HG03108 (cell line): ENCODE measurements around the gene B3GALT2.

Source experiments
- ATAC-seq: cut with Tn5 transposase; IDR thresholded peaks from one replicate; pipeline ENCODE4 v1.9.1; 2021; ENCODE audit warnings: moderate library complexity; ENCODE audit not compliant: unreplicated experiment

Gene B3GALT2

GRCh38 chr1:193183019-193183627 lies 3.3 kb downstream of the B3GALT2 start:
- ATAC-seq, result peak; percentile 69

- no peak for ATAC-seq
Observed at GRCh38 chr1:193181985-193182384, 4.4 kb downstream of the B3GALT2 start.

- no peak for ATAC-seq
Observed at GRCh38 chr1:193181536-193181935, 4.9 kb downstream of the B3GALT2 start.

GRCh38 chr1:193179094-193179493 lies 7.3 kb downstream of the B3GALT2 start:
- no peak for ATAC-seq

GRCh38 chr1:193176788-193177187 lies 9.6 kb downstream of the B3GALT2 start:
- no peak for ATAC-seq

- no peak for ATAC-seq
Observed at GRCh38 chr1:193176113-193176512, 10.3 kb downstream of the B3GALT2 start.

- ATAC-seq, result no peak
Observed at GRCh38 chr1:193157360-193157759, 29.1 kb downstream of the B3GALT2 start.

GRCh38 chr1:193156822-193157142 lies 29.6 kb downstream of the B3GALT2 start:
- ATAC-seq, result no peak

- no peak for ATAC-seq
Observed at GRCh38 chr1:193156117-193156821, 30.1 kb downstream of the B3GALT2 start.

- no peak for ATAC-seq
Observed at GRCh38 chr1:193144999-193145398, 41.4 kb downstream of the B3GALT2 start.

- ATAC-seq, result no peak
Observed at GRCh38 chr1:193144361-193144938, 42.0 kb downstream of the B3GALT2 start.

GRCh38 chr1:193143285-193143684 lies 43.1 kb downstream of the B3GALT2 start:
- no peak for ATAC-seq

- no peak for ATAC-seq
Observed at GRCh38 chr1:193142409-193142808, 44.0 kb downstream of the B3GALT2 start.

- ATAC-seq, result no peak
Observed at GRCh38 chr1:193141804-193142203, 44.6 kb downstream of the B3GALT2 start.

GRCh38 chr1:193140254-193140653 lies 46.2 kb downstream of the B3GALT2 start:
- no peak for ATAC-seq

- no peak for ATAC-seq
Observed at GRCh38 chr1:193131266-193131860, 55.0 kb downstream of the B3GALT2 start.
